Endothelial cell of umbilical vein (primary cell): ENCODE data around the gene FBXO24. TPM values are rescaled to one million over a fixed set of nuclear protein-coding genes. Genes with fewer than 3 reads are reported as not detected.

Experiments used
- BruUV-seq: library from RNA; stranded (reverse); fragments of 400-500 nt; replicated peaks from 2 replicates; lab custom pipeline; 2021; lab: Mats Ljungman, UMichigan
- CTCF ChIA-PET: fragments of 300-600, 350-600 bp; sonication (Branson Sonifier 250); formaldehyde crosslinking; loops from one replicate; lab custom pipeline; 2021; ENCODE audit warnings: antibody characterized with exemption, inconsistent platforms; lab: Charles Lee
- POLR2A ChIA-PET: fragments of 300-600, 350-600 bp; sonication (Branson Sonifier 250); formaldehyde crosslinking; loops from one replicate; lab custom pipeline; 2021; ENCODE audit warnings: antibody characterized with exemption, inconsistent platforms; lab: Charles Lee
- DNase-seq: peaks from one replicate; pipeline ENCODE4 v3.0.0-alpha.2; 2011; ENCODE audit warnings: low read depth, low spot score
- FAIRE-seq: peaks from 2 replicates; lab custom pipeline; 2011; peaks lifted over from hg19 to GRCh38; lab: Jason Lieb, UNC
- H2AFZ ChIP-seq: 2 replicates; pipeline ENCODE4 v1.6.0; 2012; ENCODE audit warnings: low read depth, low read length, control low read depth, inconsistent platforms
- H3K27ac ChIP-seq: 2 replicates; pipeline ENCODE4 v1.5.1; 2011; ENCODE audit warnings: low read depth, mild to moderate bottlenecking, control low read depth, low read length, moderate library complexity; ENCODE audit not compliant: insufficient read depth
- H3K27me3 ChIP-seq, 2 experiments: 2 replicates each; pipeline versions ENCODE4 v1.6.0 to v1.6.1; 2011; ENCODE audit warnings: low read length in 2 of 2, mixed read lengths in 1 of 2; ENCODE audit not compliant: control insufficient read depth in 2 of 2, insufficient read depth in 2 of 2
- H3K36me3 ChIP-seq, 2 experiments: 2 replicates in 1 of 2; 3 replicates in 1 of 2; pipeline ENCODE4 v1.5.1; 2011; ENCODE audit warnings: low read length in 2 of 2, mild to moderate bottlenecking in 1 of 2, moderate library complexity in 1 of 2; ENCODE audit not compliant: control insufficient read depth in 2 of 2, insufficient read depth in 2 of 2; ENCODE audit errors: extremely low read depth in 1 of 2
- H3K4me1 ChIP-seq: 3 replicates; pipeline ENCODE4 v1.5.1; 2011; ENCODE audit warnings: mild to moderate bottlenecking, low read length; ENCODE audit not compliant: control insufficient read depth, insufficient read depth; ENCODE audit errors: extremely low read depth
- H3K4me2 ChIP-seq: 2 replicates; pipeline ENCODE4 v1.6.1; 2011; ENCODE audit warnings: low read length, control low read depth, mixed read lengths; ENCODE audit not compliant: insufficient read depth
- H3K4me3 ChIP-seq, 3 experiments: fragments of 200-600 bp in 1 of 3; sonication (generic), shearing (Covaris generic) in 1 of 3; replicated peaks in 1 of 3; 2 replicates each; pipeline ENCODE4 v1.5.1; 2011 to 2016; ENCODE audit warnings: control low read depth in 3 of 3, low read length in 3 of 3, mild to moderate bottlenecking in 2 of 3, inconsistent platforms in 1 of 3, low read depth in 1 of 3, moderate library complexity in 1 of 3; ENCODE audit not compliant: insufficient read depth in 1 of 3
- H3K79me2 ChIP-seq: 2 replicates; pipeline ENCODE4 v1.6.0; 2012; ENCODE audit warnings: low read length, inconsistent platforms; ENCODE audit not compliant: control insufficient read depth, insufficient read depth
- H3K9ac ChIP-seq: replicated peaks from 2 replicates; pipeline ENCODE3; 2011; ENCODE audit warnings: low read length, control low read depth; ENCODE audit not compliant: insufficient read depth; ENCODE audit errors: extremely low read depth
- H3K9me1 ChIP-seq: replicated peaks from 3 replicates; pipeline ENCODE4 v1.6.0; 2011; ENCODE audit warnings: mild to moderate bottlenecking, low read length; ENCODE audit not compliant: control insufficient read depth, insufficient read depth; ENCODE audit errors: extremely low read depth
- H3K9me3 ChIP-seq: replicated peaks from 2 replicates; pipeline ENCODE4 v1.5.1; 2012; ENCODE audit warnings: low read length, inconsistent platforms; ENCODE audit not compliant: control insufficient read depth, insufficient read depth
- H4K20me1 ChIP-seq: replicated peaks from 2 replicates; pipeline ENCODE3; 2011; ENCODE audit warnings: mild to moderate bottlenecking, low read length; ENCODE audit not compliant: control insufficient read depth, insufficient read depth; ENCODE audit errors: extremely low read depth
- EZH2 ChIP-seq: IDR thresholded peaks from 2 replicates; pipeline ENCODE4 v1.6.1; 2012; ENCODE audit warnings: borderline replicate concordance, low read depth, mild to moderate bottlenecking, moderate library complexity, low read length, inconsistent platforms; ENCODE audit not compliant: severe bottlenecking
- FOS ChIP-seq: IDR thresholded peaks from 2 replicates; pipeline ENCODE4 v1.6.1; 2011; ENCODE audit warnings: mild to moderate bottlenecking, low read length, moderate library complexity, borderline replicate concordance; ENCODE audit not compliant: insufficient read depth
- GATA2 ChIP-seq: IDR thresholded peaks from 2 replicates; pipeline ENCODE4 v1.7.0; 2011; ENCODE audit warnings: low read depth, mild to moderate bottlenecking, moderate library complexity, mixed read lengths, low read length; ENCODE audit not compliant: insufficient read length, insufficient read depth
- JUN ChIP-seq: IDR thresholded peaks from 2 replicates; pipeline ENCODE4 v1.6.1; 2011; ENCODE audit warnings: borderline replicate concordance, low read depth; ENCODE audit not compliant: insufficient read length, insufficient read depth
- MAX ChIP-seq: IDR thresholded peaks from 2 replicates; pipeline ENCODE4 v1.6.1; 2011; ENCODE audit not compliant: insufficient read depth, insufficient read length
- MYC ChIP-seq: IDR thresholded peaks from one replicate; pipeline ENCODE4 v1.6.1; 2011; ENCODE audit warnings: mild to moderate bottlenecking, low read depth, low read length
- POLR2A ChIP-seq: IDR thresholded peaks from 2 replicates; pipeline ENCODE4 v1.6.1; 2012; ENCODE audit warnings: low read depth, mild to moderate bottlenecking, control low read depth, low read length
- POLR2AphosphoS5 ChIP-seq: IDR thresholded peaks from 2 replicates; pipeline ENCODE4 v1.6.1; 2012; ENCODE audit warnings: low read depth, mild to moderate bottlenecking, control low read depth, low read length, moderate library complexity; ENCODE audit not compliant: insufficient read depth
- dilution Hi-C: fragments of 300-500 bp; cut with MboI; formaldehyde crosslinking; loops from one replicate; pipeline ENCODE4 v1.15.0; 2019; ENCODE audit warnings: low sequenced_read_pairs; ENCODE audit not compliant: extremely low pct_ligation_motif_present
- intact Hi-C: fragments of 100-400 bp; cut with micrococcal nuclease; formaldehyde crosslinking; loops from one replicate; pipeline ENCODE4 v1.10.0; 2022
- polyA plus RNA-seq, 4 experiments: library from polyadenylated mRNA; depleted of rRNA in 3 of 4; stranded (reverse) in 3 of 4; unstranded in 1 of 4; fragments of >200 nt; gene quantifications; 2 replicates each; pipeline versions ENCODE4 v1.2.1 to v1.2.3, GENCODE V29; 2011 to 2012; ENCODE audit warnings: missing spikeins in 1 of 4
- total RNA-seq: library from RNA; stranded (reverse); gene quantifications from 2 replicates; pipeline ENCODE4 v1.2.3, GENCODE V29; 2021
- TF ChIP-seq, protein P1 (sequence below), 2 donors: IDR thresholded peaks; 1 replicate in 1 of 2; 2 replicates in 1 of 2; pipeline ENCODE4 v1.5.1; 2011; ENCODE audit warnings: low read length in 2 of 2, mild to moderate bottlenecking in 2 of 2, moderate library complexity in 2 of 2, control low read depth in 1 of 2, inconsistent platforms in 1 of 2, low read depth in 1 of 2; ENCODE audit not compliant: insufficient read depth in 1 of 2; ENCODE audit errors: extremely low read depth in 1 of 2

FBXO24 gene
- total and polyA plus RNA-seq, 2 donors (not counting 3 experiments of a cell fraction or from before 2014, with no cell fraction given) = 0.37 to 0.38 TPM

DNA sequence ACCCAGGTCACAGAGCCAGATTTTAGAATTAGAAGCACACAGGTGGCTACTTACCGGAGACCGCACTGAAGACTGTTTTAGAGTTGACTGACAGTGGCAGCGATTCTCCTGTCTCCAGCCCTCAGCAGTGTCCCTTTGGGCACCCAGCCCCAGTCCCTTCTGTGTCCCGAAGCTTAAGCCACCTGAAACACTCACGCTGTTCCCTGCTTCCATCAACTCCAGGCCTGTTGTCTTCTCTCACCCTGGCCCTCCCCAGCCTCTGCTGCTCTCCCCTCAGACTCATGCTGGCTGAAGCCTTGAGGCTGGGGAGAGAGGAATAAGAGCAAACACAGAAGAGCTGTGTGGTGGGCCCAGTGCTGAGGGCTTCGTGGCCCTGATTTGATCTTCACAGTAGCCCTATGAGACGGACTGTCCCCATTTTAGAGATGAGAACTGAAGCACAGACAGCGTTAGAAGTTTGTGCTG is 23.0 kb upstream of the FBXO24 start:
- BruUV-seq = no TSS peak

More for the DNA sequence above, 23.0 kb upstream of the FBXO24 start:
- H3K36me3 ChIP-seq = peaks cover 0 to 24% of the 10 kb centered on the region in 2 experiments
- no peak overlapping the region for H3K4me2 ChIP-seq
- peaks cover 6% of the 10 kb centered on the region for H3K4me1 ChIP-seq
- no peak overlapping the region for H3K4me3 ChIP-seq
- POLR2A ChIA-PET = no interaction called here
- DNase-seq (no peak), FAIRE-seq (no peak)
- dilution Hi-C loops (no loop called here), intact Hi-C loops (no loop called here)
- no peaks in the 10 kb centered on the region for H4K20me1 ChIP-seq
- H3K27me3 ChIP-seq = no peaks in the 10 kb centered on the region
- CTCF ChIA-PET = interaction anchor here (1.2 to 3.2 kb wide), 12 partner anchors 8 to 162 kb away, joined by 3 to 34 read pairs (median 5); partner anchors contain the start of gene AGFG2
- no peaks in the 10 kb centered on the region for H3K9me1 ChIP-seq
- H3K27ac ChIP-seq = no peak overlapping the region
- H3K79me2 ChIP-seq = no peaks in the 10 kb centered on the region
- TF ChIP-seq GATA2 = no peak
- no peak for TF ChIP-seq POLR2AphosphoS5
- no peak for TF ChIP-seq JUN
- TF ChIP-seq, protein P1, sequence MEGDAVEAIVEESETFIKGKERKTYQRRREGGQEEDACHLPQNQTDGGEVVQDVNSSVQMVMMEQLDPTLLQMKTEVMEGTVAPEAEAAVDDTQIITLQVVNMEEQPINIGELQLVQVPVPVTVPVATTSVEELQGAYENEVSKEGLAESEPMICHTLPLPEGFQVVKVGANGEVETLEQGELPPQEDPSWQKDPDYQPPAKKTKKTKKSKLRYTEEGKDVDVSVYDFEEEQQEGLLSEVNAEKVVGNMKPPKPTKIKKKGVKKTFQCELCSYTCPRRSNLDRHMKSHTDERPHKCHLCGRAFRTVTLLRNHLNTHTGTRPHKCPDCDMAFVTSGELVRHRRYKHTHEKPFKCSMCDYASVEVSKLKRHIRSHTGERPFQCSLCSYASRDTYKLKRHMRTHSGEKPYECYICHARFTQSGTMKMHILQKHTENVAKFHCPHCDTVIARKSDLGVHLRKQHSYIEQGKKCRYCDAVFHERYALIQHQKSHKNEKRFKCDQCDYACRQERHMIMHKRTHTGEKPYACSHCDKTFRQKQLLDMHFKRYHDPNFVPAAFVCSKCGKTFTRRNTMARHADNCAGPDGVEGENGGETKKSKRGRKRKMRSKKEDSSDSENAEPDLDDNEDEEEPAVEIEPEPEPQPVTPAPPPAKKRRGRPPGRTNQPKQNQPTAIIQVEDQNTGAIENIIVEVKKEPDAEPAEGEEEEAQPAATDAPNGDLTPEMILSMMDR (IDR thresholded peaks at IDR 0.05; ENCODE audit: extremely low read depth in 1 of 2, insufficient read depth in 1 of 2, low read depth in 1 of 2, low read length in 2 of 2) = no peak
- TF ChIP-seq FOS = no peak
- TF ChIP-seq MAX = no peak
- TF ChIP-seq POLR2A = no peak
- no peak for TF ChIP-seq EZH2
- TF ChIP-seq MYC = no peak
- no peak overlapping the region for H2AFZ ChIP-seq
- H3K9me3 ChIP-seq = no peaks in the 10 kb centered on the region
- no peak overlapping the region for H3K9ac ChIP-seq
